ENCODE measurements around the gene MS4A10. TPM values are rescaled to one million over a fixed set of nuclear protein-coding genes. Genes with fewer than 3 reads are reported as not detected.

MS4A10 gene
- total and polyA plus RNA-seq, 10 of the 15 experiments (the other 5 are each of a cell fraction or from before 2014, with no cell fraction given): not detected

GRCh38 chr11:60841797-60842667 is 56.9 kb downstream of the MS4A10 start, which contains the start of gene CCDC86 (continued):
- TF ChIP-seq TCF7 (IDR thresholded peaks at IDR 0.05; ENCODE audit: borderline replicate concordance) (no peak; the same call in 1 of the 2 replicates), ZNF592 (IDR thresholded peaks at IDR 0.05) (peak; percentile 78; the same call in 1 of the 2 replicates), ESRRA (IDR thresholded peaks at IDR 0.05; ENCODE audit: low read length) (no peak), TBL1XR1 (IDR thresholded peaks at IDR 0.05; ENCODE audit: low read depth, low read length) (peak; percentile 62; the same call in 1 of the 2 replicates), MXI1 (IDR thresholded peaks at IDR 0.05; ENCODE audit: low read depth, low read length) (peak; percentile 100), KLF5 (IDR thresholded peaks at IDR 0.05; ENCODE audit: partially characterized antibody) (peak; percentile 91), NR2C2 (IDR thresholded peaks at IDR 0.05; ENCODE audit: borderline replicate concordance, control insufficient read depth, insufficient read length, low read depth) (no peak), ZNF24 (IDR thresholded peaks at IDR 0.05) (no peak), IKZF2 (IDR thresholded peaks at IDR 0.05) (no peak; a peak in 1 of 4 replicates), CREM (IDR thresholded peaks at IDR 0.05; ENCODE audit: low read depth) (peak; percentile 100), CBFB (IDR thresholded peaks at IDR 0.05; ENCODE audit: low read depth) (peak; percentile 78; the same call in 1 of the 2 replicates), NBN (IDR thresholded peaks at IDR 0.05) (peak; percentile 99), YBX1 (IDR thresholded peaks at IDR 0.05) (no peak), BHLHE40 (IDR thresholded peaks at IDR 0.05; ENCODE audit: borderline replicate concordance in 1 of 2, low read depth in 2 of 2, low read length in 1 of 2) (peak; percentile 100), DPF2 (IDR thresholded peaks at IDR 0.05) (no peak; the same call in 1 of the 2 replicates), CHD1 (IDR thresholded peaks at IDR 0.05; ENCODE audit: low read depth, low read length) (no peak), CHD2 (IDR thresholded peaks at IDR 0.05; ENCODE audit: borderline replicate concordance, low read depth, low read length) (peak; percentile 89), ZNF622 (IDR thresholded peaks at IDR 0.05) (no peak)
- TF ChIP-seq, protein P1, sequence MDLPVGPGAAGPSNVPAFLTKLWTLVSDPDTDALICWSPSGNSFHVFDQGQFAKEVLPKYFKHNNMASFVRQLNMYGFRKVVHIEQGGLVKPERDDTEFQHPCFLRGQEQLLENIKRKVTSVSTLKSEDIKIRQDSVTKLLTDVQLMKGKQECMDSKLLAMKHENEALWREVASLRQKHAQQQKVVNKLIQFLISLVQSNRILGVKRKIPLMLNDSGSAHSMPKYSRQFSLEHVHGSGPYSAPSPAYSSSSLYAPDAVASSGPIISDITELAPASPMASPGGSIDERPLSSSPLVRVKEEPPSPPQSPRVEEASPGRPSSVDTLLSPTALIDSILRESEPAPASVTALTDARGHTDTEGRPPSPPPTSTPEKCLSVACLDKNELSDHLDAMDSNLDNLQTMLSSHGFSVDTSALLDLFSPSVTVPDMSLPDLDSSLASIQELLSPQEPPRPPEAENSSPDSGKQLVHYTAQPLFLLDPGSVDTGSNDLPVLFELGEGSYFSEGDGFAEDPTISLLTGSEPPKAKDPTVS (IDR thresholded peaks at IDR 0.05; ENCODE audit: low read depth, low read length): no peak
- TF ChIP-seq, protein P2, sequence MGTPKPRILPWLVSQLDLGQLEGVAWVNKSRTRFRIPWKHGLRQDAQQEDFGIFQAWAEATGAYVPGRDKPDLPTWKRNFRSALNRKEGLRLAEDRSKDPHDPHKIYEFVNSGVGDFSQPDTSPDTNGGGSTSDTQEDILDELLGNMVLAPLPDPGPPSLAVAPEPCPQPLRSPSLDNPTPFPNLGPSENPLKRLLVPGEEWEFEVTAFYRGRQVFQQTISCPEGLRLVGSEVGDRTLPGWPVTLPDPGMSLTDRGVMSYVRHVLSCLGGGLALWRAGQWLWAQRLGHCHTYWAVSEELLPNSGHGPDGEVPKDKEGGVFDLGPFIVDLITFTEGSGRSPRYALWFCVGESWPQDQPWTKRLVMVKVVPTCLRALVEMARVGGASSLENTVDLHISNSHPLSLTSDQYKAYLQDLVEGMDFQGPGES (IDR thresholded peaks at IDR 0.05): no peak
- TF ChIP-seq, protein P3, sequence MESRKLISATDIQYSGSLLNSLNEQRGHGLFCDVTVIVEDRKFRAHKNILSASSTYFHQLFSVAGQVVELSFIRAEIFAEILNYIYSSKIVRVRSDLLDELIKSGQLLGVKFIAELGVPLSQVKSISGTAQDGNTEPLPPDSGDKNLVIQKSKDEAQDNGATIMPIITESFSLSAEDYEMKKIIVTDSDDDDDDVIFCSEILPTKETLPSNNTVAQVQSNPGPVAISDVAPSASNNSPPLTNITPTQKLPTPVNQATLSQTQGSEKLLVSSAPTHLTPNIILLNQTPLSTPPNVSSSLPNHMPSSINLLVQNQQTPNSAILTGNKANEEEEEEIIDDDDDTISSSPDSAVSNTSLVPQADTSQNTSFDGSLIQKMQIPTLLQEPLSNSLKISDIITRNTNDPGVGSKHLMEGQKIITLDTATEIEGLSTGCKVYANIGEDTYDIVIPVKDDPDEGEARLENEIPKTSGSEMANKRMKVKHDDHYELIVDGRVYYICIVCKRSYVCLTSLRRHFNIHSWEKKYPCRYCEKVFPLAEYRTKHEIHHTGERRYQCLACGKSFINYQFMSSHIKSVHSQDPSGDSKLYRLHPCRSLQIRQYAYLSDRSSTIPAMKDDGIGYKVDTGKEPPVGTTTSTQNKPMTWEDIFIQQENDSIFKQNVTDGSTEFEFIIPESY (IDR thresholded peaks at IDR 0.05): no peak
- TF ChIP-seq, protein P4, sequence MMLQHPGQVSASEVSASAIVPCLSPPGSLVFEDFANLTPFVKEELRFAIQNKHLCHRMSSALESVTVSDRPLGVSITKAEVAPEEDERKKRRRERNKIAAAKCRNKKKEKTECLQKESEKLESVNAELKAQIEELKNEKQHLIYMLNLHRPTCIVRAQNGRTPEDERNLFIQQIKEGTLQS (IDR thresholded peaks at IDR 0.05; ENCODE audit: borderline replicate concordance, extremely low read depth, low read depth, low read length): peak; percentile 96
